ENCODE data around the gene PID1.

Gene PID1

DNA sequence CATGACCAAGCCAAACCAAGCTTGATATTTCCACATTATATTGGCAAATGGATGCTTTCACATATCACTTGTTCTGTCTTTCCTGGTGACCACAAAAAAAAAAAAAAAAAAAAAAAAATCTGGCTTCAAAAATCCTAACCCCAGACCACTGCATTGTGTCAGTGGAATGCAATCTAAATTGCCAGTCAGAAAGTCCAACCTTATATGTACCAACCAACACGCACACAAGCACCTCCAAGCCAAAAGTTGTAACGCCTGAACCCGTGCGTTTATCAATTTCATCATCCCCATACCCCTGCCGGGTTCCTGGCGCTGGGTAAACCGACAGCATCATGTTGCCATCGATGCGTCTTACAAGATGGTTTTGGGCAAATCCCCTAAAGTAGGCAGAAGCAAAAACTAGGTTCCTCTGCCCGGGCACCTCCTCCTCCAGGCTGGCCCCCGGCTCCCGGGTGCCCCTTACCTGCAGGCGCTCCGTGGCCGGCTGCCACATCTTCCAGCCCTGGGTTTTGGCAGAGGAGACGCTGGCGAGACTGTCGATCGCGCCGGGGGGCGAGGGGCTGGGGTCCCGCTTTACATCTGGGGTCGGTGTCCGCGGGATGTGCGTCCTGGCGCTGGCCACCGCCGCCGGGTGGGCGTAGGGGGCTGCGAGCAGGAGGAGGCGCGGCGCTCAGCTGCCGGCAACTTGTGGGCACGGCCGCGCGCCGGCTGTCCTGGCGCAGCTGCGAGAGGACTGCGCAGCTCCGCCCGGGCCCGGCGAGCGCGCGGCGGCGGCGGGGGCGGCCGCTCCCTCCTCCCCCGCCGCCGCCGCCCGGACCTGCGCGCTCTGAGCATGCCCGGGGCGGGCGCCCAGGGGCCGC, at the start of gene PID1:
TSS of gene PID1 (minus strand) at position 737 of the 860 bp plus-strand sequence. CDS start at position 493, 244 bp downstream.
- DNase-seq: no peak

- DNase-seq: no peak
These were observed 48.5 kb upstream of the PID1 start for GRCh38 chr2:229319558-229319957.

DNA sequence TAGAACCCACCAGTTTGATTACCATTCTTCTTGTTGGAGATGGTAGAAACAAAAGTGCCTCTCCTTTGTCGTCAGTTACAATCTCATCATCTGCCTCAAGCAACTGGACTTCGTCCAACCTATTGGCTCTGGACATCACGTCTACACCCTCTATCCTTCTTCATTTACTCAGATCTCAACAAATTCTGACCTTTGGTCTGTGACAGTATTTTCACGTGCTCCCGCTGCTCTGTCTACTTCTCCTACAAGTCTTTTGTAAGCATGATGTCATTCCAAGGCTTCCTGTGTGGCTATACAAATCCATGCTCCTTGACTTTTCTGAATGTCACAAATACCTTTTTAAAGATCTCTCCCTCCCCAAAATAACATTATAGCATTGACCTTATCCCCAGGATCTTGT, 43.0 kb upstream of the PID1 start:
- DNase-seq: no peak

DNA sequence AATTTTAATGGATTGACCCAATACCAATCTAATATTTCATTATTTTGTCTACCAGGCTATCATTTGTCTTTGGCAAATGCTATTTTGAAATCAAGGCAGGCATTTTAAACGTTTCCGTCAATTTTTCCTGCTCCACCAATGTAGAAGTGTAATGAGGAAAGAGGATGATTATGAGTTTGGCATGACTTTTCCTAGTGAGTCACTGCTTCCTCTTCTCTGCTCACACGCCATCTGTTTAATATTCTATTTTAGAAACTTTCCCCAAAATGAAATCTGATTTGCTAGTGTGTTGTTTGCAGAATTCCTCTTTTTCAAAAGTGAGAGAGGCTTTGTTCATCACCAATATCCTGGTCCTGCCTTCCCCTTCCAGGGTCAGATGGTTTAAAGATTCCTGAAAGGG, 42.5 kb upstream of the PID1 start:
- DNase-seq: no peak

GRCh38 chr2:229301237-229301636, 30.1 kb upstream of the PID1 start:
- no peak for DNase-seq

DNA sequence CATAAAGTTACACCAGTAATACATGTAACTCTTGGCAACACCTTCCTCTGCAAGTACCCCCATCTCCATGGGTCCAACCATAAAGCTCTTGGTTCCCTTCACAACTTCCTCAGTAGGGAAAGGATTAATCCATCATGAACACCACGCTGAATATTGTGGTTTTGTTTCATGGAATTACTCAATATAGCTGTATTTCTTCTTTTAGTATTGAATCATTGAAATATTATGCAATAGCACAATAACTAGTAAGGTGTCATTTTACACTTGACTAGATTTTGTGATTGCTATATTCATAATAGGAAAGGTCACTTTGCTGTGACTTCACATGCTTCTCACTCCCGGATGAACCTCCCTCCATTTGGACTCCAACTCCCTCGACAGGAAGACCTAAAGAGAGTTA, 29.7 kb upstream of the PID1 start:
- DNase-seq: no peak

DNA sequence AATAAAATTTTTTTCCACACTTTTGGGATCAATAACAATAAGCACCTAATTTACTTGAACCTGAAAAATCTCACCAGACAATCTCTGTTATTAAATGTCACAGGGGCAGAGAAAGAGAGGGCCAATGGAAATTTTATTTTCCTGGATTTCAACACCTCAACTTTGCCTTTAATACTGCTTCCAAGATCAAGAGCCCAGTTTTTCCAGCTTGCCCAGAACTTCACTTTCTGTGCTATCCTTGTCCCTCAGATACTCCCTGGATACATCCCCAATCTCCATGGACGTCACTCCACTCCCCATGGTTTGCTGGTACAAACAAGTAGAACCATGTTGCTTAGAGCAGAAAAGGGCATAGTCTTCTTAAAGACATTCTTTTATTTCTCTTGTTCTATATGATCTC, 29.3 kb upstream of the PID1 start:
- no peak for DNase-seq

GRCh38 chr2:229297247-229297646, 26.2 kb upstream of the PID1 start:
- no peak for DNase-seq

DNA sequence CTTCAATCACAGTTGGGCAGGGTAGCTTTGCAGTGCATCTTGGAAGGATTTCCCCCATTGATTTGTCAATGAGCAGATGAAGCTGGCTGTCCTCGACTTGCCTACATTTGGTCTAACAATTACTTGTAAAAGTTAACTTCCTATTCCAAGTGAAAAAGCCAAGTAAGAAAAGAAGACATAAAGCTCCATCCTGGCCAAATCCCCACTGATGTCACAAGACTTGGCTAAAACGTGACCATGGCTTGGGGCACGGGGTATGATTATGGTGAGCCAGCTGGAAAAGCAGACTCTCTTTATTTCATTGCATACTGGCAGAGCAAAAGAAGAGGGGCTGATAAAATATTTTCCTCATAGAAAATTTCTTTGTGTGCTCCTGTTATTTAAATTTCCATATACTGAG, 25.4 kb upstream of the PID1 start:
- DNase-seq: no peak

DNA sequence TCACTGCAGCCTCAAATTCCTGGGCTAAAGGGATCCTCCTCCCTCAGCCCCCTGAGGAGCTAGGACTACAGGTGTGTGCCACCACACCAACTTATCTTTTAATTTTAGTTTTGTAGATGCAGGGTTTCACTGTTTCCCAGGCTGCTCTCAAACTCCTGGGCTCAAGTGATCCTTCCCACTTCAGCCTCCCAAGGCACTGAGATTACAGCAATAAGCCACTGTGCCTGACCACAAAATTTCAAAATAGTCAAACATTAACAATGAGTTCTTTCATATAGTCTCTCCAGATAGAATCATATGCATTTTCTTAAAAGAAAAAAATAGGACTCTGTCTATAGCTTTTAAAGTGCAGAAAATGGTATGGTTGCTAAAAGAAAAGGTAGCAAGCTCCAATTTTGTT, 24.9 kb upstream of the PID1 start:
- DNase-seq: no peak

DNA sequence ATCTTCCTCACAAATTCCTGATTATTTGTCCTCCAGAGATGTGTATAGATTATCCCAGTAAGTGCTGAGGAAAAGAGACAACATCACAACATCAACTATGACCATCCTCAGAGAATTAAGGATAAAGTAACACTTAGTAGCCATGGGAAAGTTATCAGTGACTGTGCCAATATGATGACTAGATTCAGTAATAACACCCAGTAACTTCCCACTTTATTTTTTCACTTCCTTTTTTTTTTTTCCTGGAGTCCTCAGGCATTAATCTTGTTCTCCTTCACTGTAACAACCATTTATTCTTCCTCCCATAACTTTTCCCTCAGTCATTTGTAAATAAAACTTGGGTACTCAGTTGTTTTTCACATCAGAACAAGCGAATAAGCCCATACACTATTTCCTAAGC, 16.7 kb upstream of the PID1 start:
- no peak for DNase-seq

GRCh38 chr2:229282758-229283546, 11.9 kb upstream of the PID1 start:
- no peak for DNase-seq

DNA sequence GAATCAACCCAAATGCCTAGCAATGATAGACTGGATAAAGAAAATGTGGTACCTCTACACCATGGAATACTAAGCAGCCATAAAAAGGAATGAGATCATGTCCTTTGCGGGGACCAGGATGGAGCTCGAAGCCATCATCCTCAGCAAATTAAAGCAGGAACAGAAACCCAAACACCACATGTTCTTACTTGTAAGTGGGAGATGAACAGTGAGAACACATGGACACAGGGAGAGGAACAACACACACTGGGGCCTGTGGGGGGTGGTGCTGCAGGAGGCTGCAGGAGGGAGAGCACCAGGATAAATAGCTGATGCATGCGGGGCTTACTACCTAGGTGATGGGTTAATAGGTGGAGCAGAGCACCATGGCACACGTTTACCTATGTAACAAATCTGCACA, 8.4 kb upstream of the PID1 start:
- no peak for DNase-seq

DNA sequence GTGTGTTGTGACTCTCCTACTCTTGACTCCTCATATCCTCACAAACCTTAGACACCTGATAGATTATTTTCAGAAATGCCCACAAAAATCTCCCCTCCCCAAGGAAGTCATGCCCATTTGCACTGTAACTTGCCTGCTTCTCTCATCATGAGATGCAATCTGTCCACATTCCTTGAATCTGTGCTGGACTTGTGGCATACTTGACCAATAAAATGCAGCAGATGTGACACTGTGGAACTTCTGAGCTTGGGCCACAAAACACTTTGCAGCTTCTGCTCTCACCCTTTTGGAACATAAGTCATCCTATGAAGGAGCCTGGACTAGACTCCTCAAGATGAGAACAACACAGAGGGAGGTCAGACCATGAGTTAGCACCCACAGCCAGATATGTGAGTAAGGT, 4.4 kb upstream of the PID1 start:
- DNase-seq: no peak

- no peak for DNase-seq
These were observed 2.7 kb upstream of the PID1 start for GRCh38 chr2:229273723-229274338.

DNA sequence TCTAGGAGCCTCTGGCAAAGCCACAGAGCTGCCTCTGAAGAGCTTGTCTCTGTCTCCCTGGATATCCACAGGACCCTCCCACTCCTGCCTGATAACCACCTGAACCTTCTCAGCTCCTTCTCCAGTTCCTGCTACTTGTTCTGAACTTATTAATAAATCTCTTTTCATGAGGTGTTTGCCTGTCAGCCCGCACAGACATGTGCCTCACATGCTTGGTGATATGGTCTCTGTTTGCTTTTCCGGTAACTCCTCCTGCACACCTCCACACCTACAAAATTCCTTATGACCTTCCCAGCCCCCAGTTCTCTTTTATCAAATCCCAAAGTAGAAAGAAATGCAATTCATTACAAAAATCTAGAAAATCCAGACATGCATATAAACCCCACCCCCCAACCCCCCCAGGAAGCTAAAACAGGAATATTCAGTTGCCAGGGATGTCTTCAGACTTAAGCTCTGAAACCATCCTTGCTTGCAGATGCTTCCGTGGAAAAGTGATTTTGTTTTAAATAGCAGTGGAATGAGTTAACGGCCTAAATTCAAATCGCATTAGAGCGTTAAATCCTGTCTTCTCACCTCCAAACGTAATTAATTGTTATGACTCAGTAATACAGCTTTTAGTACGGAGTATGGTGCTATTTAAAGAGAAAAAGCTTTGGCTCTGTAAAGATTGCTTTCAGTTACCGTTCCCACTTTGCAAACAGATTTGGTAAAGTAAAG, 2.1 kb upstream of the PID1 start:
- no peak for DNase-seq

DNA sequence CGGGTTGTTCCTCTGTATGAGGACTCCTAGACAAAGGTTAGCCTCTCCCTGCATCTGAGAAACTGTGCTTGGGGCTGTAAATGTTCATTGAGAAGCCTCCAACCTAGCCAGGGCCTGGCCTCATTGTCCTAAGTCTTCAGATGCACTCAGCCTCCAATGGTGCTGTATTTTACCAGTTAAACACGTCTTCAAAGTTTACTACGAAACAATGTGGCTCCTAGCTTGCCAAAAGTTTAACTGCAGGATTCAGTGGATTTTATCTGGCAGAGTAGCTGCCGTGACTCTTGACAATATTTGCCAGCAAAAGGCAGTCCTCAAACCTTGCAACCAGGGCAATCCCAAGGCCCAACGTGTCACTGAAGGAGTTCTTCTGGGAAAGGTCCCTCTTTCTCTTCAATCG, 1.1 kb downstream of the PID1 start:
- no peak for DNase-seq

GRCh38 chr2:229269146-229269545, 1.9 kb downstream of the PID1 start:
- DNase-seq: no peak

GRCh38 chr2:229268626-229269025, 2.5 kb downstream of the PID1 start:
- DNase-seq: no peak

- DNase-seq: no peak
These were observed 4.0 kb downstream of the PID1 start for GRCh38 chr2:229267080-229267479.

- DNase-seq: no peak
These were observed 5.4 kb downstream of the PID1 start for GRCh38 chr2:229265727-229266126.

- DNase-seq: no peak
These were observed 9.5 kb downstream of the PID1 start for GRCh38 chr2:229261599-229261998.

GRCh38 chr2:229261076-229261475, 10.0 kb downstream of the PID1 start:
- no peak for DNase-seq

All from activated CD4-positive, CD25-positive, alpha-beta regulatory T cell treated with anti-CD3 and anti-CD28 coated beads, Interleukin-2, amount 50 U/mL, for 72 hours (primary cell).